HepG2 (cell line): ENCODE results near the gene LRBA. TPM values are rescaled to one million over a fixed set of nuclear protein-coding genes. Genes with fewer than 3 reads are reported as not detected.

ENCODE experiments used
- CEBPG ChIP-seq: IDR thresholded peaks from 2 replicates; pipeline ENCODE4 v1.6.1; 2016
- DPF2 ChIP-seq: sonication (generic); formaldehyde crosslinking; IDR thresholded peaks from 2 replicates; pipeline ENCODE4 v1.4.0; 2020; ENCODE audit warnings: mild to moderate bottlenecking, low read depth, missing genetic modification reagents, borderline replicate concordance
- FOXK1 ChIP-seq: sonication (generic); formaldehyde crosslinking; IDR thresholded peaks from 2 replicates; pipeline ENCODE4 v1.4.0; 2020; ENCODE audit warnings: low read depth, missing genetic modification reagents, borderline replicate concordance
- HOXD1 ChIP-seq: sonication (generic); formaldehyde crosslinking; IDR thresholded peaks from 2 replicates; pipeline ENCODE4 v1.5.0; 2020; ENCODE audit warnings: missing genetic modification reagents
- KLF16 ChIP-seq, 2 experiments: sonication (generic) in 1 of 2; formaldehyde crosslinking in 1 of 2; IDR thresholded peaks; 2 replicates each; pipeline versions ENCODE4 v1.6.1 to v1.8.0; 2016 to 2023; ENCODE audit warnings: missing genetic modification reagents in 2 of 2, missing compliant biosample characterization in 1 of 2
- MBNL3 ChIP-seq: fragments of 250-450 bp; sonication (Bioruptor Pico); conservative IDR thresholded peaks from 2 replicates; pipeline ENCODE4 v1.8.0; 2022; ENCODE audit warnings: mild to moderate bottlenecking, inconsistent platforms
- MTA3 ChIP-seq: sonication (generic); formaldehyde crosslinking; IDR thresholded peaks from 2 replicates; pipeline ENCODE4 v1.4.0; 2020; ENCODE audit warnings: missing genetic modification reagents
- MTF1 ChIP-seq: sonication (generic); formaldehyde crosslinking; IDR thresholded peaks from 2 replicates; pipeline ENCODE4 v1.5.0; 2020; ENCODE audit warnings: missing genetic modification reagents
- NKX3-1 ChIP-seq: sonication (generic); formaldehyde crosslinking; IDR thresholded peaks from 2 replicates; pipeline ENCODE4 v1.5.0; 2020; ENCODE audit warnings: missing genetic modification reagents
- PHF8 ChIP-seq: sonication (generic); formaldehyde crosslinking; IDR thresholded peaks from 2 replicates; pipeline ENCODE4 v1.5.0; 2020; ENCODE audit warnings: missing genetic modification reagents
- POLR2A ChIP-seq, 2 experiments: IDR thresholded peaks; 2 replicates each; pipeline ENCODE4 v1.6.1; 2011; ENCODE audit warnings: low read depth in 2 of 2, low read length in 2 of 2, mild to moderate bottlenecking in 1 of 2, moderate library complexity in 1 of 2; ENCODE audit not compliant: insufficient read depth in 1 of 2
- POLR2AphosphoS2 ChIP-seq: IDR thresholded peaks from 2 replicates; pipeline ENCODE4 v1.6.1; 2011; ENCODE audit warnings: low read depth, low read length, improper control_type of control experiment
- SIX1 ChIP-seq: sonication (generic); formaldehyde crosslinking; IDR thresholded peaks from 2 replicates; pipeline ENCODE4 v1.4.0; 2020; ENCODE audit warnings: missing genetic modification reagents, borderline replicate concordance
- TBX3 ChIP-seq: fragments of 450-650 bp; IDR thresholded peaks from 2 replicates; pipeline ENCODE4 v1.6.1; 2017; ENCODE audit warnings: antibody characterized with exemption, mild to moderate bottlenecking, inconsistent platforms, borderline replicate concordance
- TFAP4 ChIP-seq: sonication (generic); IDR thresholded peaks from 2 replicates; pipeline ENCODE4 v1.6.1; 2016; ENCODE audit warnings: low read depth, borderline replicate concordance
- ZFAT ChIP-seq: sonication (generic); formaldehyde crosslinking; conservative IDR thresholded peaks from 2 replicates; pipeline ENCODE4 v1.8.1; 2023; ENCODE audit warnings: missing genetic modification reagents, inconsistent platforms
- ZFP82 ChIP-seq: sonication (generic); formaldehyde crosslinking; IDR thresholded peaks from 2 replicates; pipeline ENCODE4 v1.5.1; 2020; ENCODE audit warnings: mild to moderate bottlenecking, missing genetic modification reagents, borderline replicate concordance
- ZNF205 ChIP-seq: IDR thresholded peaks from 2 replicates; pipeline ENCODE4 v1.6.1; 2018; ENCODE audit warnings: missing biosample characterization, missing genetic modification reagents
- ZNF230 ChIP-seq: sonication (generic); formaldehyde crosslinking; IDR thresholded peaks from 2 replicates; pipeline ENCODE4 v1.4.0; 2020; ENCODE audit warnings: mild to moderate bottlenecking, missing genetic modification reagents
- ZNF234 ChIP-seq: sonication (generic); formaldehyde crosslinking; conservative IDR thresholded peaks from 2 replicates; pipeline ENCODE4 v1.5.1; 2020; ENCODE audit warnings: mild to moderate bottlenecking, missing genetic modification reagents
- ZNF451 ChIP-seq: sonication (generic); formaldehyde crosslinking; IDR thresholded peaks from 2 replicates; pipeline ENCODE4 v1.5.0; 2020; ENCODE audit warnings: mild to moderate bottlenecking, missing genetic modification reagents
- ZNF496 ChIP-seq: sonication (generic); formaldehyde crosslinking; IDR thresholded peaks from 2 replicates; pipeline ENCODE4 v1.8.1; 2023; ENCODE audit warnings: mild to moderate bottlenecking, moderate library complexity, missing genetic modification reagents; ENCODE audit not compliant: insufficient replicate concordance
- ZNF670 ChIP-seq: sonication (generic); formaldehyde crosslinking; IDR thresholded peaks from 2 replicates; pipeline ENCODE4 v1.8.0; 2022; ENCODE audit warnings: mild to moderate bottlenecking, missing genetic modification reagents, borderline replicate concordance
- ZNF749 ChIP-seq: sonication (generic); formaldehyde crosslinking; IDR thresholded peaks from 2 replicates; pipeline ENCODE4 v1.8.0; 2022; ENCODE audit warnings: mild to moderate bottlenecking, missing genetic modification reagents, moderate library complexity, borderline replicate concordance
- ZNF883 ChIP-seq: sonication (generic); formaldehyde crosslinking; IDR thresholded peaks from 2 replicates; pipeline ENCODE4 v1.5.1; 2020; ENCODE audit warnings: mild to moderate bottlenecking, missing genetic modification reagents; ENCODE audit errors: not compliant biosample characterization
- ZZZ3 ChIP-seq: sonication (generic); formaldehyde crosslinking; IDR thresholded peaks from 2 replicates; pipeline ENCODE4 v1.4.0; 2020; ENCODE audit warnings: missing genetic modification reagents, mild to moderate bottlenecking, borderline replicate concordance
- polyA plus RNA-seq, 8 experiments: library from polyadenylated mRNA; depleted of rRNA in 3 of 8; stranded (reverse) in 7 of 8; unstranded in 1 of 8; fragments of >200 nt; fragmentation: Illumina TruSeq in 4 of 8; extraction: Trizol in 4 of 8; gene quantifications; 2 replicates each; pipeline versions ENCODE4 v1.2.1 to v1.2.3, GENCODE V29; 2011 to 2016; ENCODE audit warnings: low read depth in 4 of 8, missing spikeins in 1 of 8, mixed read lengths in 1 of 8; ENCODE audit not compliant: insufficient read depth in 1 of 8
- total RNA-seq, 5 experiments: library from RNA; depleted of rRNA; stranded (reverse); fragments of >200 nt; fragmentation: Illumina TruSeq; extraction: Trizol; gene quantifications; 2 replicates each; pipeline ENCODE4 v1.2.3, GENCODE V29; 2016; ENCODE audit warnings: low read depth in 1 of 5
- TF ChIP-seq, protein P1 (sequence below): sonication (generic); formaldehyde crosslinking; IDR thresholded peaks from 2 replicates; pipeline ENCODE4 v1.5.0; 2020; ENCODE audit warnings: mild to moderate bottlenecking, missing genetic modification reagents, moderate library complexity
- TF ChIP-seq, protein P2 (sequence below): sonication (generic); formaldehyde crosslinking; IDR thresholded peaks from 2 replicates; pipeline ENCODE4 v1.8.1; 2023; ENCODE audit warnings: mild to moderate bottlenecking, moderate library complexity, missing genetic modification reagents

Gene LRBA
- total and polyA plus RNA-seq, 2 of the 13 experiments (the other 11 are each of a cell fraction or from before 2014, with no cell fraction given) = 21.0 to 37.2 TPM

DNA sequence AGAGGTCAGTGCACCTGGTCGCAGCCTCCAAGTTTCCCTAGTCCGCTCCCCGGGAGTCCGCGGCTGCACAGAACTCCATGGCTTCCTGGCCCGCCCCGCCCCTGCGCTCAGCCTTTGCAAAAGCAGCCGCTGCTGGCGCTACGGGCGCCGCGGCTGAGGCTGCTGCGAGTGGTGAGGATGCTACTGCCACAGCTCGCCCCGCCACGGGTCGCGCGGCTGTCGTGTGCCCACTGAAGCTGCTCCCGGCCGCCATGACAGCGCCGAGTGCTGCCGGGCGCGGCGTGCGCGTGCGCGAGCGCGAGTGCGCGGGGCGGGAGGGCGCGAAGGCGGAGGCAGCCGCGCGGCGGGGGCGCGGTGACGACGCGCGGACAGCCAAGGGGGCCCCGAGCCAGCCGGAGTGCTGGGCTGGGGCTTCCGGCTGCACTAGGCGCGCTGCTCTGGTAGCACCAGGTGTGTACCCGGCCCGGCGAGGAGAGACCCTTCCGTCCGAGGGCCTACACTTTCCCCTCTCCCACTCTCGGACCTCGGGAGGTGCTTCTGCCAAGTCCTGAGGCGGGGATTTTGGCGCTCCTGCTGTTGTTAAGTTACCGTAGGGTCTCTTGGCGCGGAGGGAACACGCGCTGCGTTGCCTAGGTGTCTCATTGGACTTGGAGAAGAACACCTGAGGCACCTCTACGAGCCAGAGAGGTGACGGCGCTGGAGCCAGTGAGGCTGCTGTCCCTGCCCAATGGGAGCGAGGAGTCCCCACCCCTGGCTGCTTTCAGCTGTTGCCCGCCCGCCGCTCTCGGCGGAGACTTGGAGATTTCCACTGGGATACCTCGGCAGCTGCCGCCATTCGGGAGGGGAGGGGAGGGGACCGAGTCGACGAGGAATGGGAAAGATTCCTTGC is 619 bp upstream of the LRBA start (continued):
- TF ChIP-seq POLR2A (IDR thresholded peaks at IDR 0.05; ENCODE audit: insufficient read depth in 1 of 2, low read depth in 2 of 2, low read length in 2 of 2) (peak; percentile 89 to 91), ZNF883 (CRISPR knock-in tag) (peak; percentile 56), TBX3 (no peak), HOXD1 (CRISPR knock-in tag) (no peak), MBNL3 (CRISPR knock-in tag) (no peak), ZZZ3 (CRISPR knock-in tag) (no peak), POLR2AphosphoS2 (no peak), MTF1 (CRISPR knock-in tag) (no peak), PHF8 (CRISPR knock-in tag) (peak; percentile 94), ZNF670 (CRISPR knock-in tag) (0 out of 2 replicates have a peak, but pooled peaks have one; percentile 39), ZFAT (CRISPR knock-in tag) (no peak), ZNF451 (CRISPR knock-in tag) (peak; percentile 91), KLF16 (CRISPR knock-in tag; IDR thresholded peaks at IDR 0.05) (peak; percentile 28 to 89; a peak in 1 of 4 replicates), NKX3-1 (CRISPR knock-in tag) (no peak), DPF2 (CRISPR knock-in tag) (no peak), ZNF230 (peak; percentile 80; the same call in 1 of the 2 replicates), FOXK1 (CRISPR knock-in tag) (no peak), ZNF496 (CRISPR knock-in tag) (no peak), CEBPG (CRISPR knock-in tag) (no peak), MTA3 (CRISPR knock-in tag) (no peak), TFAP4 (peak; percentile 73; the same call in 1 of the 2 replicates), ZNF234 (CRISPR knock-in tag) (no peak), SIX1 (no peak), ZFP82 (0 out of 2 replicates have a peak, but pooled peaks have one; percentile 3), ZNF749 (peak; percentile 97), ZNF205 (no peak)
- TF ChIP-seq, protein P1, sequence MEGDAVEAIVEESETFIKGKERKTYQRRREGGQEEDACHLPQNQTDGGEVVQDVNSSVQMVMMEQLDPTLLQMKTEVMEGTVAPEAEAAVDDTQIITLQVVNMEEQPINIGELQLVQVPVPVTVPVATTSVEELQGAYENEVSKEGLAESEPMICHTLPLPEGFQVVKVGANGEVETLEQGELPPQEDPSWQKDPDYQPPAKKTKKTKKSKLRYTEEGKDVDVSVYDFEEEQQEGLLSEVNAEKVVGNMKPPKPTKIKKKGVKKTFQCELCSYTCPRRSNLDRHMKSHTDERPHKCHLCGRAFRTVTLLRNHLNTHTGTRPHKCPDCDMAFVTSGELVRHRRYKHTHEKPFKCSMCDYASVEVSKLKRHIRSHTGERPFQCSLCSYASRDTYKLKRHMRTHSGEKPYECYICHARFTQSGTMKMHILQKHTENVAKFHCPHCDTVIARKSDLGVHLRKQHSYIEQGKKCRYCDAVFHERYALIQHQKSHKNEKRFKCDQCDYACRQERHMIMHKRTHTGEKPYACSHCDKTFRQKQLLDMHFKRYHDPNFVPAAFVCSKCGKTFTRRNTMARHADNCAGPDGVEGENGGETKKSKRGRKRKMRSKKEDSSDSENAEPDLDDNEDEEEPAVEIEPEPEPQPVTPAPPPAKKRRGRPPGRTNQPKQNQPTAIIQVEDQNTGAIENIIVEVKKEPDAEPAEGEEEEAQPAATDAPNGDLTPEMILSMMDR (CRISPR knock-in tag) = 0 out of 2 replicates have a peak, but pooled peaks have one; percentile 3
- TF ChIP-seq, protein P2, sequence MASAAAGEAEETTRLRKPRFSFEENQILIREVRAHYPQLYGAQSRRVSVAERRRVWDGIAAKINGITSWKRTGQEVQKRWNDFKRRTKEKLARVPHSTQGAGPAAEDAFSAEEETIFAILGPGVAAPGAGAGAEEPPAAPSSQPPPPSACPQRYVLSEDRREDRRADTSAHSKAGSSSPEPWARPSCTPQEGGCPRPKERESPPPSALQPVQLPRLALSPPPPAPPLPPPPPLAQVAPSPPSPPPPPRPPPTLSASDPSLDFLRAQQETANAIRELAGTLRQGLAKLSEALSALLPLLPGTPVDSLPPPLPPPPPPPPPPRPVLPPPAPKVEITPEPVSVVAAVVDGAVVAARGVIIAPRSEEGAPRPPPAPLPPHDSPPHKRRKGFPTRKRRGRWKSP = no peak; the same call in 1 of the 2 replicates
